ENCODE data around the gene MRPS10. TPM values are rescaled to one million over a fixed set of nuclear protein-coding genes. Genes with fewer than 3 reads are reported as not detected.
"Not testable (repeated sequence)": the region's sequence is repeated elsewhere in the genome, so short reads cannot be mapped to it uniquely, and the experiment has no call there.

The MRPS10 gene
- polyA plus RNA-seq, 1 of the 3 experiments (the other 2 are of a cell fraction): 29.8 TPM

- peak overlapping the region; percentile 72 for H3K4me3 ChIP-seq (ENCODE audit: low read depth in 2 of 2, low read length in 1 of 2)
- no peak for DNase-seq
- no peaks in the 10 kb centered on the region for H3K9me2 ChIP-seq
- H3K4me1 ChIP-seq (ENCODE audit: control insufficient read depth in 1 of 2, insufficient read depth in 2 of 2, low read depth in 1 of 2, low read length in 1 of 2): peaks cover 3 to 5% of the 10 kb centered on the region in 2 experiments; a peak in 1 of 4 replicates
- no peaks in the 10 kb centered on the region for H3K27me3 ChIP-seq (ENCODE audit: insufficient read depth)
- H3K9me3 ChIP-seq: no peaks in the 10 kb centered on the region
- no peaks in the 10 kb centered on the region for H4K20me1 ChIP-seq (ENCODE audit: insufficient read depth)
- H2AFZ ChIP-seq (ENCODE audit: low read depth): peak overlapping the region; percentile 81
- peaks cover 16 to 22% of the 10 kb centered on the region in 2 experiments for H3K36me3 ChIP-seq (replicated peaks in 1 of 2; ENCODE audit: control insufficient read depth in 1 of 2, insufficient read depth in 2 of 2, low read length in 1 of 2)
- peak overlapping the region; percentile 78 for H3K4me2 ChIP-seq
- H3K9ac ChIP-seq: peak overlapping the region; percentile 84
- CTCF ChIA-PET: interaction anchor here (0.7 to 6.3 kb wide), 3 partner anchors 314 to 430 kb away, joined by 3 to 47 read pairs (median 4); partner anchors contain the start of gene TOMM6
- peaks cover 41% of the 10 kb centered on the region for H3K79me2 ChIP-seq (ENCODE audit: insufficient read depth)
- POLR2A ChIA-PET: interaction anchor here (0.6 to 1.2 kb wide), 2 partner anchors 236 to 275 kb away, joined by 3 to 8 read pairs; partner anchors contain the start of gene CCND3
- H3K27ac ChIP-seq (ENCODE audit: low read depth in 2 of 2, low read length in 1 of 2): peak overlapping the region; percentile 79 to 87
- TF ChIP-seq TAF1 (IDR thresholded peaks at IDR 0.05; ENCODE audit: borderline replicate concordance, low read depth, low read length) (no peak), PBX3 (IDR thresholded peaks at IDR 0.05) (no peak), GABPA (IDR thresholded peaks at IDR 0.05; ENCODE audit: low read depth) (no peak), FOXJ3 (CRISPR knock-in tag; IDR thresholded peaks at IDR 0.05) (no peak), USF1 (IDR thresholded peaks at IDR 0.05; ENCODE audit: borderline replicate concordance, low read depth) (no peak), EP300 (IDR thresholded peaks at IDR 0.05; ENCODE audit: borderline replicate concordance in 1 of 2, low read depth in 1 of 2, low read length in 1 of 2) (no peak), CHD2 (IDR thresholded peaks at IDR 0.05; ENCODE audit: low read length, partially characterized antibody) (no peak), MEF2A (IDR thresholded peaks at IDR 0.05; ENCODE audit: borderline replicate concordance, low read depth) (no peak), GATA2 (CRISPR knock-in tag; IDR thresholded peaks at IDR 0.05) (no peak), EZH2phosphoT487 (IDR thresholded peaks at IDR 0.05; ENCODE audit: borderline replicate concordance, low read depth) (no peak), FOSL2 (IDR thresholded peaks at IDR 0.05; ENCODE audit: borderline replicate concordance, low read depth) (no peak), YY1 (IDR thresholded peaks at IDR 0.05; ENCODE audit: low read depth) (no peak), RAD21 (IDR thresholded peaks at IDR 0.05; ENCODE audit: low read length) (no peak), RXRA (IDR thresholded peaks at IDR 0.05; ENCODE audit: borderline replicate concordance, low read depth) (no peak)
- whole genome bisulfite sequencing (ENCODE audit: low lambda C conversion rate): 4% methylated on average over 5 of the region's 5 CpGs
- peaks cover 12% of the 10 kb centered on the region for H3F3A ChIP-seq (replicated peaks; ENCODE audit: insufficient read depth)
Observed at GRCh38 chr6:42217157-42217518, 523 bp downstream of the MRPS10 start.

GRCh38 chr6:42216495-42216894 lies 1.2 kb downstream of the MRPS10 start:
- H3K79me2 ChIP-seq (ENCODE audit: insufficient read depth): peaks cover 41% of the 10 kb centered on the region
- DNase-seq; H4K20me1 ChIP-seq (ENCODE audit: insufficient read depth); H2AFZ ChIP-seq (ENCODE audit: low read depth); H3K4me1 ChIP-seq (ENCODE audit: control insufficient read depth in 1 of 2, insufficient read depth in 2 of 2, low read depth in 1 of 2, low read length in 1 of 2); H3K9me2 ChIP-seq; H3K9me3 ChIP-seq; H3K27me3 ChIP-seq (ENCODE audit: insufficient read depth): not testable (repeated sequence)
- 74% methylated on average over 18 of the region's 18 CpGs for WGBS (ENCODE audit: low lambda C conversion rate)
- POLR2A ChIA-PET: interaction anchor here (0.6 to 1.2 kb wide), 2 partner anchors 236 to 275 kb away, joined by 3 to 8 read pairs; partner anchors contain the start of gene CCND3
- peaks cover 21 to 29% of the 10 kb centered on the region in 2 experiments for H3K36me3 ChIP-seq (replicated peaks in 1 of 2; ENCODE audit: control insufficient read depth in 1 of 2, insufficient read depth in 2 of 2, low read length in 1 of 2)
- H3K4me2 ChIP-seq: peak overlapping the region; percentile 78
- H3K27ac ChIP-seq (ENCODE audit: low read depth in 2 of 2, low read length in 1 of 2): peak overlapping the region in 1 of 2 experiments; percentile 79; a peak in 1 of 4 replicates
- peak overlapping the region; percentile 84; the same call in 1 of the 2 replicates for H3K9ac ChIP-seq
- H3K4me3 ChIP-seq (ENCODE audit: low read depth in 2 of 2, low read length in 1 of 2): peak overlapping the region; percentile 72
- peaks cover 12% of the 10 kb centered on the region for H3F3A ChIP-seq (replicated peaks; ENCODE audit: insufficient read depth)
- CTCF ChIA-PET: interaction anchor here (0.7 to 6.3 kb wide), 3 partner anchors 90 to 429 kb away, joined by 4 to 47 read pairs (median 4); partner anchors contain the start of gene TOMM6

All from SK-N-SH (cell line).